HG02981 (cell line): ENCODE measurements around the gene POPDC3.
"Not testable (repeated sequence)": the region's sequence is repeated elsewhere in the genome, so short reads cannot be mapped to it uniquely, and the experiment has no call there.

ENCODE experiments used
- ATAC-seq: cut with Tn5 transposase; IDR thresholded peaks from one replicate; pipeline ENCODE4 v1.9.1; 2021; ENCODE audit warnings: mild to moderate bottlenecking, moderate library complexity; ENCODE audit not compliant: unreplicated experiment

The POPDC3 gene

GRCh38 chr6:105179244-105180065, at the start of gene POPDC3:
TSS of gene POPDC3 (minus strand) at chr6:105180014. CDS start at chr6:105161909, 18,105 bp downstream.
- ATAC-seq, result peak; percentile 49

- no peak for ATAC-seq
Measured at GRCh38 chr6:105227295-105227767, 47.5 kb upstream of the POPDC3 start.

- no peak for ATAC-seq
Measured at GRCh38 chr6:105226598-105227294, 46.9 kb upstream of the POPDC3 start.

- ATAC-seq, result no peak
Measured at GRCh38 chr6:105223242-105223641, 43.4 kb upstream of the POPDC3 start.

GRCh38 chr6:105221219-105221618, 41.4 kb upstream of the POPDC3 start:
- ATAC-seq, result not testable (repeated sequence)

GRCh38 chr6:105220186-105220585, 40.4 kb upstream of the POPDC3 start:
- ATAC-seq, result no peak

- ATAC-seq, result not testable (repeated sequence)
Measured at GRCh38 chr6:105219218-105219617, 39.4 kb upstream of the POPDC3 start.

GRCh38 chr6:105215506-105215905, 35.7 kb upstream of the POPDC3 start:
- no peak for ATAC-seq

GRCh38 chr6:105214668-105215067, 34.9 kb upstream of the POPDC3 start:
- no peak for ATAC-seq

- no peak for ATAC-seq
Measured at GRCh38 chr6:105213272-105213671, 33.5 kb upstream of the POPDC3 start.

GRCh38 chr6:105212587-105212986, 32.8 kb upstream of the POPDC3 start:
- peak; percentile 62 for ATAC-seq

- ATAC-seq, result no peak
Measured at GRCh38 chr6:105211831-105212230, 32.0 kb upstream of the POPDC3 start.

GRCh38 chr6:105210932-105211531, 31.2 kb upstream of the POPDC3 start:
- ATAC-seq, result no peak

- ATAC-seq, result no peak
Measured at GRCh38 chr6:105209950-105210706, 30.3 kb upstream of the POPDC3 start.

GRCh38 chr6:105207524-105208269, 27.9 kb upstream of the POPDC3 start:
- no peak for ATAC-seq

- ATAC-seq, result no peak
Measured at GRCh38 chr6:105204768-105205167, 25.0 kb upstream of the POPDC3 start.

- ATAC-seq, result no peak
Measured at GRCh38 chr6:105204331-105204730, 24.5 kb upstream of the POPDC3 start.

GRCh38 chr6:105202486-105202885, 22.7 kb upstream of the POPDC3 start:
- no peak for ATAC-seq

GRCh38 chr6:105200133-105200730, 20.4 kb upstream of the POPDC3 start:
- no peak for ATAC-seq

GRCh38 chr6:105199711-105200110, 19.9 kb upstream of the POPDC3 start:
- ATAC-seq, result no peak
